GM21367 (cell line): ENCODE data around the gene MAGI2.
"Not testable (repeated sequence)": the region's sequence is repeated elsewhere in the genome, so short reads cannot be mapped to it uniquely, and the experiment has no call there.

ENCODE experiments used
- ATAC-seq: cut with Tn5 transposase; IDR thresholded peaks from one replicate; pipeline ENCODE4 v1.9.1; 2021; ENCODE audit not compliant: unreplicated experiment

Gene MAGI2

DNA sequence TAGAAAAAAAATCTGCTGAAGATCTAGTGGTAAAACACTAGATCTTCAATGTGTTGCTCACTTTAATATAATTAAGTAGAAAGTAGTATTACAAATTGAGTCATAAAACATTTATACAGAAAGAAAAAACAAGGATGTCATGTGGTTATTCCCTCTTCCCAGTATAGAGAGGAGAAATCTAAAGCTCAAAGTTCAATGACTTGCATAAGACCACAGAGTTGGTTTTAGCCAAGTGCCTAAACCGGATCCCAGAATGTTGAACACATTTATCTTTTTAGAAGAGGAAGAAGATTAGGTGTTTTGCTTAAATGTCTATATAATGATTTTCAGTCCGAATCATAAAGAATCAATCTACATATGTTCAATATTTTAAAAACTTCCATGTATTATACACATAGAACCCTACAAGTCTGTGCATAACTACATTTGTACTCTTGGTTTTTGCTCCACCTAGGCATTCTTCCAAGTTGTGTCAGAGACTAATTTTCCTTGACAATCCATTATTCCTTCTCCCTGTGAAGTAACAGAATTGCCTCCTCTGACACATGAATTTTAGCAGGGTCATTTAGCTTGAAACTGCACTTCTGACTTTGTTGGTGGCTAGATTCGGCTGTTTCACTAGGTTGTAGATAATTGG, 389.2 kb downstream of the MAGI2 start:
- no peak for ATAC-seq

DNA sequence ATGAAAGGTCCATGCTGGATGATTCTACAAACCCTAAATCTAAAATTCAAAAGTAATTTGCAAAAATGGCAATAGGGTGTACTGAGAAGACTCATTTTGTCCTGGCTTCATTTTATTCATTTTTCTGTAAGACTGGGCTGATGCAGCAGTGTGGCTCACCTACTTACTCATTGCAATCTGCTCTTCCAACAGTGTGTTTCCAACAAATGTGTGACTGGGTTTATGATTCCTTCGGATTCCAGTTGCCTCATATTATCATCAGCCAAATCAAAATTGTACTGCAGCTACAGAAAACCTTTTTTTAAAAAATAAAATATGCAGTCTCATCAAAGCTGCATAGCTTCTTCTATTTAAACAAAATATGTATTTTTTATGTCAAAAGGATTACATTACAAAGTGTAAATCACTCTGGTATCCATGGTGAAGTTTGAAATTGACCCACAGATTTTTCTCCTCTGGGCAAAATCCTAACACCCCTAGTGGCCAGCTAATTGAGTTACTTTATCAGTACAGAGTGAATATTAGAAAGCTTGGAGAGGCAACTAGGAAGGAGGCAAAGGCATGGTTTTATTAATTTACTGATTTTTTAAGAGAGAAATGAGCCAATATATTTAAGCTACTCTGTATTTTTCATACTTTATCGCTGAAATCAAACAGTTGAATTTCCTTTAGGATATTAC, 390.3 kb downstream of the MAGI2 start:
- no peak for ATAC-seq

DNA sequence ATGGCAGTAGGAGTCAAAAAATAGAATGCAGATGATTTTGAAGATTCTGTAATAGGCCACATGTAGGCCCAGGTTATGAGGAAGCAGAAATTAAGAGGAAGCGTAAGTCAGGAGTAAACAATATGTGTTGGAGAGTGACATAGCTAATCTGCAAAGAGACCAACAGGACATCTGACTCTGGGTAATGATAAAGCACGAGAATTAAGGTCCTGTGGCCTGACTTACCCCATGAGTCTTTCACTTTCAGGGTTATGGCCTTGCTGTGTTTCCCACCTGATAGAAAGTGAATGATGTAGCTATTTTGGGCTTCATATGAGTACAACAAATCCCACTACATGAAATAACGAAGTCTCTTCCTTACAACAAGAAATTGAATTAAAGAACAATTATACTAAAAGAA, 393.0 kb downstream of the MAGI2 start:
- ATAC-seq = no peak

DNA sequence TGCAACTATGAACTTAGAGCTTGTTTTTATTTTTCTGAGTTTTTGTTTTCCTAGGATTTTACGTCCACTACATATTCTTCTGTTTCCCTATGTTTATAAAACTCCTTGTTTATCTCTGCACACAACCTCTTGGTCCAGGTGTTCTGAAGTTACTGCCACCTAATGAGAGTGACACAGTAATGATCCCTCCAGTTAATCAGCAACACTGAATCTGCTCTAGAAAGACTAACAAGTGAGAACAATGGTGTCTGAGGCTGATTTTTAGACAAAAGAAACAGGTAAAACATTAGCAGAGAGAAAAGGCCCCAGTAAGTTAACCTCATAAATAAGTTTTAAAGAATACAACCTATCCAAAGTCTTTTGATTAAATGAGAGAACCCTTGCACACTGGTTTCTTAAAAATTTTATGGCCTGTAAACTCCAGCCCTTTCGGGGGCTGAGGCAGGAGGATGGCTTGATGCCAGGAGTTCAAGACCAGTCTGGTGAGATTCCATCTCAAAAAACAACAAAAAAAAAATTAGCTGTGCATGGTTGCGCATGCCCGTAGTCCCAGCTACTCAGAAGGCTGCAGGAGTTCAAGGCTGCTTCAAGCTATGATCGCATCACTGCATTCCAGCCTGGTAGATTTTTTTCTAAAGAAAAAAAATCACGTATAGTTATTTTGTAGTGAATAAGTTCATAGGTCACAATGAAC, 397.6 kb downstream of the MAGI2 start:
- no peak for ATAC-seq

DNA sequence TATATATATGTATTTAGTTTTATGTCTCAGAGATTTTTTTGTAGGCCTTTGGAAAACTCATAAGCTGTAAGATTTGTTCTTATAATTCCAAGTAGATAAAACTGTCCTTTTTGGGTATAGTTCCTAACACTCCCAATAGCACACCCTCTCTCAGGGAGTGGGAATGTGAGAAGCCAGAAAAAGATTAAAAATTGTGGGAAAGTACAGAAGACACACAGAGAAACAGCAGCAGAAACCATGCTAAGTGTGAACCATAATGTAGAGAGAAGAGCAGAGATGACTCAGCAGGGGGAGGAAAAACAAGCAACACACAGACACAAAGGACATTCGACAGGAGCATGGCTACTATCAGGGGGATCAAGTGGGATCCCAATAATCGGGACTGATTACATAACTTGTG, 401.6 kb downstream of the MAGI2 start:
- no peak for ATAC-seq

DNA sequence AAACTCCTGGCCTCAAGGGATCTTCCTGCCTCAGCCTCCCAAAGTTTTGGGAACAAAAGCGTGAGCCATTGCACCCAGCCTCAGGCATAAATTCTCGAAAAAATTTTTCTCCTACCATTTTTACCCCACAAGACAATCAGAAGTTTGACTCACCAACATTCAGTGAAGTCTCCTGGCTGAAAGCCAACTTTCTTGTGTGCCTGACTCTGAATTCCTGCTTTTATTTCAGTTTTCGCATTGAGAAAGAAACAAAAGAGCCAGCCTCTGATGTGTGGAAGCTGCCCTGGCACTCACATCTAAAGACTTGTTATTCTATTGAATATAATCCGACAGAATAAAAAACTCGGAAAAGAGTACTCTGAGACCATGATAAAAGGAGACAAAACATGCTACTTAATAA, 402.9 kb downstream of the MAGI2 start:
- no peak for ATAC-seq

DNA sequence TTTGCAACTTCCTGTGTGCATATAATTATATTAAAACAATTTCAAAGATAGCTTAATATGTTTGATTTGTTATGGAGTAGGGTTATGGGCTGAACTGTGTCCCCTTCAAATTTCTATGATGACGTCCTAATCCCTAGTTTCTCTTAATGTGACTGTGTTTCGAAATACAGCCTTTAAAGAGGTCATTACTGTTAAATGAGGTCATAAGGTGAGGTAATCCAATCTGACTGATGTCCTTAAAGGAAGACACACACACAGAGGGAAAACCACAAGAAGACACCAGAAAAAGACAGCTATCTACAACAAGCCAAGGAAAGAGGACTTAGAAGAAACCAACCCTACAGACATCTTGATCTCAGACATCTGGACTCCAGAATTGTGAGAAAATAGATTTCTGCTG, 407.4 kb downstream of the MAGI2 start:
- ATAC-seq = no peak

DNA sequence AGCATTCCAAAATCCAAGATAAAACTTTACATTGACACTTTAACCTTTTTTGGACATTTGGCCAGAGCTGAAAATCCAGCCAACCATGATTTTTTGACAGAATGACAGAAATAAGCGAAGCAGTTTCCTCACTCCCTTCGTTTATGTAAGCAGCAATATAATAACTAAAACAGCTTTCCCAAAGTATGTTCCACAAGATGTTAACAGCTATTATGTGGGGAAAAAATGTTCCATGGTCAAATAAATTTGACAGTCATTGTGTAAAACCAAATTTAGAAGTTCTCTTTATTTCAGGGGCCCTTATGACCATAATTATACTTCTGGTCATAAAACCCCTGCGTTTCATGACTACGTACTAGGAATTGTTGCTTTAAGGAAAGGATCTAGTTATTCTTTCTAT, 416.5 kb downstream of the MAGI2 start:
- ATAC-seq = no peak

DNA sequence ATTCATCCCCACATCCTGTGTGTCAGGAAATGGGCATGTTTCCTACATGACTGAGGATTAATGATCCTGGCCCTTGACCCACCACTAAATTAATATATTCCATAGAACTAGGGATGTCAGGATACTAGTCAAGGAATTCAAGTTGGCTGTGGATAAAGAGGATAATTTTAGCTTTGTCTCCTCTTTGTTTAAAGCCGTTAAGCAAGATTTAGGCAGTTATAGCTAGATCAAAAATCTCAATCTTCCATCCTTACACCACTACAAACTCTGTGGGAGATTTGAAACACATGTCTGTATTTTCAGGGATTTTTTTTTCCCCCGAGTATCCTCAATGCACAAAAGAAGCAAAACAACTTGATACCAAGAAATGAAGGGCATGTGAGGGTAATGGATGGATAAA, 417.1 kb downstream of the MAGI2 start:
- ATAC-seq = no peak

DNA sequence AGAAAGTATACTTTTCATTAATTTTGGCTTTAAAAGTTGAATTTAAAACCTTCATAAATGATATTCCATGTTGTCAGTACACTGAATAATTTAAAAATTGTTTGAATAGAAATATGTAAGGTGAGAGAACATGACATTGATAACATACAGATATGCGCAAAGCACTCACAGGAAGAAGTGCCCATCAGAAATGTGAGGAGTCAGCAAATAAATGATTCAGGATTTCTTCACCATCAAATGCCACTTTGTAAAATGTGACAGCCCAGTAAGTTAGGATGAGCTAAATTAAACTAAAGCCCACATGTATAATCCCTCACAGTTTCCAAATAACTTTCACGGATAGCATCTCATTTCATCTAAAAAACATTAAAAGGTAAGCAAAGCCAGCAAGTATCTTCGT, 417.6 kb downstream of the MAGI2 start:
- ATAC-seq = no peak

DNA sequence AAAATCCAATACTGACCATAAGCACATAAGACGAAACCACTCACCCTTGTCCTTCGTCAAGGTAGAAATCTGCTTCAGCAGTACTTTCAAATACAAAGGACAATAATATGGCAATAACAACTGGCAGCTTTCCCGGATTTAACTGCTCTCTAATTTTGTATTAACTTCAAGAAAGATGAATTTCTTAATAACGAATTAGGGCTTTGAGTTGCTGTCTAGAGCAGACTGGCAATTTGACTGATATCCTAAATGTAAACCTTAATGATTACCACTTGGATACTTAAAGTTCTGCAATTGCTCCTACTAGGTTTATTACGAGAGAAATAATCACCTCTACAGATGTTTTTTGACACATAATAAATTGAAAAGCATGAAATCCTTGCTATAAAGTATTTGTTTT, 418.7 kb downstream of the MAGI2 start:
- no peak for ATAC-seq

DNA sequence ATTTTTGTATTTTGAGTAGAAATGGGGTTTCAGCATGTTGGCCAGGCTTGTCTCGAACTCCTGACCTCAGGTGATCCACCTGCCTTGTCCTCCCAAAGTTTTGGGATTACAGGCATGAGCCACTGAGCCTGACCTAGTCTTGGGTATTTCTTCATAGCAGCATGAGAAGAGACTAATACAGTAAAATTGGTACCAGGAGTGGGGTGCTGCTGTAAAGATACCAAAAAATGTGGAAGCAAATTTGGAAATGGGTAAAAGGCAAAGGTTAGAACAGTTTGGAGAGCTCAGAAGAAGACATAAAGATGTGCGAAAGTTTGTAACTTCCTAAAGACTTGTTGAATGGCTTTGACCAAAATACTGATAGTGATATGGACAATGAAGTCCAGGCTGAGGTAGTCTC, 433.8 kb downstream of the MAGI2 start:
- not testable (repeated sequence) for ATAC-seq

DNA sequence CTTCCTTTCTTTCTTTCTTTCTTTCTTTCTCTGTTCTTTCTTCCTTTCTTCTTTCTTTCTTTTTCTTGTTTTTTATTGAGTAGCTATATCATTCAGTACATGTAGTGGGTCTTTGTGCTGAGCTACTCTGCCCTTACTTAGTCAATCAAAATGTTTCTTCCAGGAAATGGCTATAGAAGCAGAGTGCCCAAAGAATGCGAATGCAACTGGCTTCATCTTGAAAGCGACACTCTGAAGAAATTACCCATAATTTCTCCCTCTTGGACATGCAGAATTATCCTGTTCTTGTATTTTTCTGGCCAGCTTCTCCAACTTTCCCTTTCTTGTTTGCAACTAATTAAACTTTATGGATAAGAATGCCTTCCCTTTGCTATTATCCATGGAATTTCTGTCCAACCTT, 441.5 kb downstream of the MAGI2 start:
- no peak for ATAC-seq

DNA sequence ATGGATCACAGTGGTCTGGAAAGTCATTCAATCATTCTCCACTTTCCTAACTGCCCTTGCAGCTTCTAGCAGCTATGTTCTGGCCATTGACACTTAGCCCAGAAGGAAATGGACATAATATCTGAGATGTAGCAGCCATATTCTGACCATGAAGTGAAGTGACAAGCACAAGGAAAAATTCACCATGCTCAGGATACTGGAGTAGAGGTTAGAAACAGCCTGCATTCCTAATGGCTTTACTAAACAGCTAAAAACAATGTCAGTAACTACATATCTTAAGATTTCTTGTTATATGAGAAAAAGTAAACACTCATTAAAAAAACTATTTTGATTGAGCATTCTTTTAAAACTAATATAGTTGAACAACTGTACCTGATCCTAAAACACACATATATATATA, 443.8 kb downstream of the MAGI2 start:
- no peak for ATAC-seq

DNA sequence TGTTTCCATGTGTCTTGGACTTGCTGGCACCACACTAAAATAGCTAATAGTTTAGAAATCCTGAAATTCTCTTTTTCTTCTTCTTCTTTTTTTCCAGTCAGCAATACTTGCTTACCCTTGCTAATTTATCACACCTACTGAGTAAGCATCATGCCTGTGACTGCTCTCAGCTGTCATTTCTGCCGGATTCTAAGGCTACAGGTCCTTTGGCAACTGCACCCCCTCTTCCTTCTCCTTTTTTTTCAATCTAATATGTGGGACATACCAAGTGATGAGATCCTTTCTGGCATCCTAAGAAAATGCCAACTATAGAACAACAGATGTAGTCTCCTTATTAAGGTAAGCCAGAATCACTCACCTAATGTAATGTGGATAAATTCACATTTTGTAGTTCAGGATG, 444.7 kb downstream of the MAGI2 start:
- no peak for ATAC-seq

DNA sequence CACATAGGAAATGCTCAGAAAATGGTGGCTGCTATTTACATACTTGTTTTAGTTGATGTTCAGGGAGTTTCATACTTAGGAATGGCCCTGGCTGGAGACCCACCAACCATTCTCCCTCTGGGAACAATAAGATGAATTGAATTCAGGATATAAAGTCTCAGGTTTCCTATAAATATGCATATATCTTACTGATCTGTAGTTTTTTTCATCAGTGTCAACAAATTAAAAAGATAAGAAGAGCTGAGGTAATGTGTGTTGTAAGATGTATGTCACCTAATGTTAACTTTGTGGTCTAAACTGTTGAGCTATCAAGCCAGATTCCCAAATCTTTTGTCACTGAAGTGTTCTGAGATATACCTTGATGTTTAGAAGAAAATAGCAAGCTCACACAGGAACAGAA, 457.5 kb downstream of the MAGI2 start:
- ATAC-seq = no peak

DNA sequence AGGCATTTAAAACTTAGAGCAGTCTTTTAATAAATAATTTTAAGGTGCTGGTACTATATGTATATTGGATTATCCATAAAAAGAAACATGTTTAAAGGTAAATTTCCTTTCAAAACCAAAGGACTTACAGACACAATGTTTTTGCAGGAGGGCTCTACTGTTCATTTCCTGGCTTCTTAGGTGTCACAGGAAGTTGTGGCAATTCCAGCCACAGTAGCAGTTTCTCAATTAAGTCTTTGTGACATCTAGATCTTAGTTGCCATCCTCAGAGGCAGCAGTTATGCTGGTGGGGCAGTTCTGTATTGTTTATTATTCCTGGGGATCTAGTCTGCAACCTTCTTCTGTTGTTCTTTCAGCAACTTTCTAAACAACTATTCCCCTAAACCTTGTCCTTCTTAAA, 460.1 kb downstream of the MAGI2 start:
- no peak for ATAC-seq

DNA sequence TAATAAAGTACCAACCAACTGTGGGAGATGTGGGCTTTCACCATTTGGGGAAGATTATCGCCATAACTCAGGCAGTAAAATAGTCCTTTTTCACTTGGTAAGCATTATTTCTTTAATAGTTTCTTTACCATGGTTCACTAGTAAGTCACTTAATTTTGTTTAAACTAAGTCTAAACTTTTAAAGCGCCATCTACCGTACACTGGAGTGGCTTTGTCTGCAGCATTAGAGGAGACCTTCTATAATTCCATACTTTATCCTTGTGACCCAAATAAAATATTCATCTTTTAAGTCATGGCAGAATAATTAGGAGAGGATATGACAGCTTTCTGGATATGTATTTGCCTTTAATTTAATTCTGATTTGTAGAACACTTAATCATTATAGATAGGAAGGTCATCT, 468.0 kb downstream of the MAGI2 start:
- ATAC-seq = no peak

DNA sequence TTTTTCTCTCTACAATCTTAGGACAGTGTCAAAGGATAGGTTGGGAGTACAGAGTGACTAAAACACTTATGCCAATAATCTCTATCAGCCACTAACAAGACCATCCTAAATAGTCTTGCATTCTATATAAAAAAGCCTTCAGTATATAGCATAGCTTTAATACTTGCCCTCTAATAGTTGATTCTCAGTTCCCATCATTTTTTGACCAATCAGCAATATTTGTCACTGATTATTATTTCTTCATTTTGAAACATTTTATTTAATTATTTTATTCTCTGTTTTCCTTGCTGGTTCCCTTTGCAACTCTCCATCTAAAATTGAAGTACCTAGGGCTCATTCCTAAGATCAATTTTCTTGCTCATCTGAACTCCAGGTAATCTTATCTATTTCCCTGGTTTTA, 470.0 kb downstream of the MAGI2 start:
- ATAC-seq = no peak

DNA sequence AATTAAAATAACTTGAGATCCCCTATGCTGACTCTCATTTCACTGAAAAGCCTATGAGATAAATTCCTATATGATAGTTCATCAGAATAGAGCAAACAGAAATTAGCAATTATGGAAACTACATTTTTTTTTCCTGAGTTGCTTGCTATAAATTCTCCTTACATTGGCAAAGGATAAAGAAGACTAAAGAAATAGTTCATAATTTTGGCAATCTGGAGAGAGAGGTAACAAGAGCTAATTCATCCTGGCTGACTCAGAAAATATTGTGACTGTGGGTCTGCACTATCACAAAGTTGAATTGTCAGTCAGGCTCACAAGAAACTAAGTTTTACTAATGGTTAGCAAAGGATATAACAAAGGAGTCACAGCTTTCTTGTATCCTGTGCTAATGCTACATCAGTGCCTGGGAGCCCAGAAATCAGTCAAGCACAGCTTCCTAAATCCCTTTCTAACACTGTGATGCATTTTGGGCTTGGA, 483.0 kb downstream of the MAGI2 start:
- ATAC-seq = no peak

DNA sequence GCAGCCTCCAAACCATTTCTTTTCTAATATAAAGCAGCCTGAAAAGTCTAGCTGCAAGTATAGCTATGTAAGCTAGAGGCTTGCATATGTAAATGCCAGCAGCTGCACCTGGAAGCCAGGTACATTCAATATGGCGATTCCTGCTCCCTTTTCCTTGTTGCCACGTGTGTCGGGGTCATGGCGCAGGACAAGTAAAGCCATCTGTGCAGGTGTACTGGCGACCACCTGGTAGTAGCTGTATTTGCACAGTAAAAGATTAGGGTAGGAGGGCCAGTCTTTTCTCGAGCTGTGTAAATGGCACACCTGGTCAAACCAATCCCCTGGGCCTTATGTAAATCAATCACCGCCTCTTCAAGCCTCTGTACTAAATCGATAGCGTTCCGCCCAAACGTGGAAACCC, 484.5 kb downstream of the MAGI2 start:
- ATAC-seq = no peak

DNA sequence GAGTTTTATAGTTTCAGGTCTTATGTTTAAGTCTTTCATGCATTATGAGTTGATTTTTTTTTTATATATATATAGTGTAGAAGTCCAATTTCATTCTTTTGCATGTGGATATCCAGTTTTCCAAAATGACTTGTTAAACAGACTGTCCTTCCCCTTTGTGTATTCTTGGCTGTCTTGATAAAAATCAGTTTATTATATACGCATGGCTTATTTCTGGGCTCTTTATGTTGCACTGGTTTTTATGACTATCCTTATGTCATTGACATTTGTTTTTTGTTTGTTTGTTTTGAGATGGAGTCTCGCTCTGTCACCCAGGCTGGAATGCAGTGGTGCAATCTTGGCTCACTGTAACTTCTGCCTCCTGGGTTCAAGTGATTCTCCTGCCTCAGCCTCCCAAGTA, 485.9 kb downstream of the MAGI2 start:
- not testable (repeated sequence) for ATAC-seq
